ENCODE data around the gene CRYAB.

DNA sequence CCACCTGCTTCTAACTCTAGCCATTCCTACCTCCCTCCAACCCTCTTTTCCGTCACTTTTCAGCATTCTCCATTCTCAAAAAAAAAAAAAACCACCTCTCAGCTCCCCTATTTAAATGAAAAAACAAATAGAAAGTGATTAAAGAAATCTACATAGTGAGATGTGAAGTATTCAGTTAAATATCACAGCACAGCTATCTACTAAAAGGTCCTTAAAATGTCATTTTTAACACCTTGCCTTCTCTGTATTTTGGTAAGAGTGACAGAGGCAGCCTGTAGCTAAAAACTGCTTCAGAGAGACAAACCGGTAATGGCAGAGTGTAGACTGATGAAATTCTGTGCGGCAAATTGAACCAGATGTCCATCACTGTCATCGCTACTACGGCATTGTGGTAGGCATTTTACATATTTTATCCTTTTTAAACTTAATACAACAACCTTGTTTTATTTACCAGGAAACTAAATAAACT, 39.8 kb downstream of the CRYAB start:
- no peak for TF ChIP-seq CEBPB (IDR thresholded peaks at IDR 0.05)
- TF ChIP-seq, protein P1, sequence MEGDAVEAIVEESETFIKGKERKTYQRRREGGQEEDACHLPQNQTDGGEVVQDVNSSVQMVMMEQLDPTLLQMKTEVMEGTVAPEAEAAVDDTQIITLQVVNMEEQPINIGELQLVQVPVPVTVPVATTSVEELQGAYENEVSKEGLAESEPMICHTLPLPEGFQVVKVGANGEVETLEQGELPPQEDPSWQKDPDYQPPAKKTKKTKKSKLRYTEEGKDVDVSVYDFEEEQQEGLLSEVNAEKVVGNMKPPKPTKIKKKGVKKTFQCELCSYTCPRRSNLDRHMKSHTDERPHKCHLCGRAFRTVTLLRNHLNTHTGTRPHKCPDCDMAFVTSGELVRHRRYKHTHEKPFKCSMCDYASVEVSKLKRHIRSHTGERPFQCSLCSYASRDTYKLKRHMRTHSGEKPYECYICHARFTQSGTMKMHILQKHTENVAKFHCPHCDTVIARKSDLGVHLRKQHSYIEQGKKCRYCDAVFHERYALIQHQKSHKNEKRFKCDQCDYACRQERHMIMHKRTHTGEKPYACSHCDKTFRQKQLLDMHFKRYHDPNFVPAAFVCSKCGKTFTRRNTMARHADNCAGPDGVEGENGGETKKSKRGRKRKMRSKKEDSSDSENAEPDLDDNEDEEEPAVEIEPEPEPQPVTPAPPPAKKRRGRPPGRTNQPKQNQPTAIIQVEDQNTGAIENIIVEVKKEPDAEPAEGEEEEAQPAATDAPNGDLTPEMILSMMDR (IDR thresholded peaks at IDR 0.05): no peak
- no peak for TF ChIP-seq POLR2AphosphoS2 (conservative IDR thresholded peaks at IDR 0.05; ENCODE audit: low read length)
- TF ChIP-seq TFCP2L1 (CRISPR knock-in tag; IDR thresholded peaks at IDR 0.05): no peak
- TF ChIP-seq, protein P2, sequence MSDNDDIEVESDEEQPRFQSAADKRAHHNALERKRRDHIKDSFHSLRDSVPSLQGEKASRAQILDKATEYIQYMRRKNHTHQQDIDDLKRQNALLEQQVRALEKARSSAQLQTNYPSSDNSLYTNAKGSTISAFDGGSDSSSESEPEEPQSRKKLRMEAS (IDR thresholded peaks at IDR 0.05): no peak
- TF ChIP-seq RARB (CRISPR knock-in tag; IDR thresholded peaks at IDR 0.05): no peak

All from A549 (cell line).